Mesendoderm (in vitro differentiated cells): ENCODE results near the gene OR10V1.

Source experiments
- DNase-seq: peaks from one replicate; pipeline ENCODE4 v3.0.0; 2013
- H2AK5ac ChIP-seq: 2 replicates; pipeline ENCODE4 v1.6.1; 2013; ENCODE audit warnings: low read length, inconsistent platforms
- H2BK120ac ChIP-seq: 2 replicates; pipeline ENCODE4 v1.6.1; 2013; ENCODE audit warnings: low read depth, mild to moderate bottlenecking, low read length, moderate library complexity, mixed read lengths
- H2BK15ac ChIP-seq: replicated peaks from 2 replicates; pipeline ENCODE4 v1.6.1; 2013; ENCODE audit warnings: low read depth, mild to moderate bottlenecking, moderate library complexity
- H2BK5ac ChIP-seq: 2 replicates; pipeline ENCODE4 v1.6.1; 2013; ENCODE audit warnings: low read length, inconsistent platforms
- H3K18ac ChIP-seq: 2 replicates; pipeline ENCODE4 v1.6.1; 2013; ENCODE audit warnings: mild to moderate bottlenecking, low read length, mixed read lengths
- H3K23ac ChIP-seq: one replicate; pipeline ENCODE4 v1.6.1; 2013; ENCODE audit warnings: low read length
- H3K27ac ChIP-seq: 2 replicates; pipeline ENCODE4 v1.5.1; 2013; ENCODE audit warnings: low read depth, mild to moderate bottlenecking, inconsistent platforms, low read length, moderate library complexity
- H3K27me3 ChIP-seq: 2 replicates; pipeline ENCODE4 v1.6.1; 2013; ENCODE audit warnings: low read length, control low read depth, mild to moderate bottlenecking, inconsistent platforms; ENCODE audit not compliant: insufficient read depth, poor library complexity
- H3K36me3 ChIP-seq: 2 replicates; pipeline ENCODE4 v1.6.1; 2013; ENCODE audit warnings: low read length, inconsistent platforms; ENCODE audit not compliant: control insufficient read depth, insufficient read depth
- H3K4ac ChIP-seq: one replicate; pipeline ENCODE4 v1.6.1; 2013; ENCODE audit warnings: low read depth, mild to moderate bottlenecking, low read length, moderate library complexity
- H3K4me1 ChIP-seq: 2 replicates; pipeline ENCODE4 v1.6.1; 2013; ENCODE audit warnings: low read depth, low read length, inconsistent platforms; ENCODE audit not compliant: control insufficient read depth
- H3K4me2 ChIP-seq: 2 replicates; pipeline ENCODE4 v1.6.1; 2013; ENCODE audit warnings: low read length
- H3K4me3 ChIP-seq: 2 replicates; pipeline ENCODE4 v1.5.1; 2013; ENCODE audit warnings: mild to moderate bottlenecking, low read length
- H3K56ac ChIP-seq: one replicate; pipeline ENCODE4 v1.6.1; 2013; ENCODE audit warnings: low read length
- H3K79me1 ChIP-seq: 2 replicates; pipeline ENCODE4 v1.6.1; 2013; ENCODE audit warnings: low read length, inconsistent platforms
- H3K79me2 ChIP-seq: 2 replicates; pipeline ENCODE4 v1.6.1; 2013; ENCODE audit warnings: mild to moderate bottlenecking, low read length; ENCODE audit not compliant: control insufficient read depth, insufficient read depth
- H3K9ac ChIP-seq: 2 replicates; pipeline ENCODE4 v1.6.1; 2013; ENCODE audit warnings: low read length, inconsistent platforms
- H4K5ac ChIP-seq: one replicate; pipeline ENCODE4 v1.6.1; 2013; ENCODE audit warnings: low read length
- H4K8ac ChIP-seq: one replicate; pipeline ENCODE4 v1.6.1; 2013; ENCODE audit warnings: low read depth, mild to moderate bottlenecking, control low read depth, low read length, moderate library complexity
- WGBS: extraction: QIAGEN DNeasy Blood & Tissue Kit; methylation state at CpG from one replicate; pipeline ENCODE4 v1.1.7; 2013; ENCODE audit warnings: low lambda C conversion rate, missing lambda C conversion rate; ENCODE audit not compliant: insufficient coverage; ENCODE audit errors: extremely low coverage; 5-methylcytosine and 5-hydroxymethylcytosine counted together

OR10V1 gene

DNA sequence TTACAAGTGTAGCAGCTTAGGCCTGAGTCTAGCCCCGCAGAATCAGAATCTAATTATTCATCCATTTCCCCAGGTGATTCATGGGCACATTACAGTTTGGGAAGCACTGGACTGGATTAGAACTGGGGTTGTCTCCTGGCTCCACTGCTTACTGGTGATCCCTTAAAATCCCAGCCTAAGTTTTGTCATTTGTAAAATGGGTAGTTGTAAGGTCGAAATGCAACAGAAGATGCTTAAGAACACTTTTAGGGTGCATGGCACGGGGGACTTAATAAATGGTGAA, 42.9 kb upstream of the OR10V1 start:
- H3K23ac ChIP-seq: no peak overlapping the region
- no peak overlapping the region for H4K5ac ChIP-seq
- WGBS: no CpG with 5 or more reads among the region's 3 CpGs
- peak overlapping the region; percentile 81 for H3K9ac ChIP-seq
- peak overlapping the region; percentile 78 for H3K4me2 ChIP-seq
- no peak overlapping the region for H3K4me3 ChIP-seq
- H2BK120ac ChIP-seq: no peak overlapping the region
- no peak overlapping the region for H2AK5ac ChIP-seq
- H3K18ac ChIP-seq: no peak overlapping the region
- no peak overlapping the region for H3K4ac ChIP-seq
- peaks cover 46% of the 10 kb centered on the region for H3K79me2 ChIP-seq
- H3K27me3 ChIP-seq: no peaks in the 10 kb centered on the region
- no peak overlapping the region for H4K8ac ChIP-seq
- H3K79me1 ChIP-seq: peaks cover 32% of the 10 kb centered on the region
- H3K56ac ChIP-seq: peak overlapping the region; percentile 18
- H2BK5ac ChIP-seq: no peak overlapping the region
- H3K36me3 ChIP-seq: no peaks in the 10 kb centered on the region
- peaks cover 5% of the 10 kb centered on the region for H3K4me1 ChIP-seq
- H2BK15ac ChIP-seq: no peak overlapping the region
- DNase-seq: no peak
- no peak overlapping the region for H3K27ac ChIP-seq

- Histone ChIP-seq H4K8ac (no peak overlapping the region), H2BK5ac (no peak overlapping the region), H2BK120ac (no peak overlapping the region), H3K23ac (no peak overlapping the region), H3K4me3 (peak overlapping the region; percentile 34), H3K56ac (peak overlapping the region; percentile 81), H2AK5ac (no peak overlapping the region), H3K36me3 (no peaks in the 10 kb centered on the region), H2BK15ac (no peak overlapping the region), H3K4ac (no peak overlapping the region), H4K5ac (no peak overlapping the region), H3K79me2 (peaks cover 41% of the 10 kb centered on the region), H3K4me1 (peaks cover 5% of the 10 kb centered on the region), H3K4me2 (peak overlapping the region; percentile 78), H3K18ac (peak overlapping the region; percentile 44), H3K9ac (peak overlapping the region; percentile 81), H3K27ac (peak overlapping the region; percentile 89), H3K27me3 (no peaks in the 10 kb centered on the region), H3K79me1 (peaks cover 27% of the 10 kb centered on the region)
- DNase-seq: peak; percentile 90
- no CpG with 5 or more reads among the region's 23 CpGs for WGBS
Measured at GRCh38 chr11:59755701-59756557, 42.3 kb upstream of the OR10V1 start.

DNA sequence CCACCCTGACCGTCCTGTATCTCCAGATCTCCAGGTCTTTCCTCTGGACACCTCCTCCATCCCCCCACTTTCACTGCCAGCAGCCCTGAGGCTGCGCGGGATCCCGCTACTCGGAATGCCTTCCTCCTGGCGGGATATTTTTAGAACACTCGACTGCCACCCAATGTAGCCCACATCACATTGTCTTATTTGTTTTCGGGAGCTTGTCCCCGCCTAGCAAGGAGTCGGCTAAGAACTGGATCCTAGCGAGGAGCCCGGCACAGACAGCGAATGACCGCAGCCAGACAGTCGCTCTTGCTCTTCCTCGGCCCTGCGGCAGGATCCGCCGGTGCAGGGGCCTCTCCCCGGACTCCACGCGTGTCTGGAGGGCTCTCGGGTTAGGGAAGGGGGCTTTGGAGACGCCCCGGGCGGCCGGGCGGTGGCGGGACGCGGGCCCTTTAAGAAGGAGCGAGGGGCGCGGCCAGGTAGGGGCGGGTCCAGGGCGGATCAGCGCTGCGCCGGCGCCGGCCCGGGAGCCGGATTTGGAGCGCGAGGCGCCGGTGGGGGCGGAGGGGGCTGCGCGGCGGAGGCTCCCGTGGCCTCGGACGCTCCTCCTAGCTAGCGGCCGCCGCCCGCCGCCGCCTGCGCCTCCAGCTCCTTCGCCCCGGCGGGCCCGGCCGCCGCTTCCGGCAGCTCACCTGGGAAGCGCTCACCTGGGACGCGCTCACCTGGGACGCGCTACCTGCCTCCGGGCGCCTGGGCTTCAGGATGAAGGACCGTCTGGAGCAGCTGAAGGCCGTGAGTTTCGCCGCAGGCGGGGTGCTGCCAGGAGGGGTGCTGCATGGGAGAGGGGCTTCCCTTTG, 41.4 kb upstream of the OR10V1 start, which contains the start of gene STX3:
Gene STX3, plus strand, starts transcription at position 518 of the 842 bp plus-strand sequence. Its CDS starts 230 bp downstream, at position 748.
- H3K4ac ChIP-seq: no peak within 1 kb of the TSS
- WGBS: no CpG with 5 or more reads among the region's 80 CpGs
- H3K4me3 ChIP-seq: peak within 1 kb of the TSS; percentile 61
- peak within 1 kb of the TSS; percentile 96 for H3K4me2 ChIP-seq
- H3K9ac ChIP-seq: peak within 1 kb of the TSS; percentile 81
- no peak within 1 kb of the TSS for H4K8ac ChIP-seq
- peak within 1 kb of the TSS; percentile 44 for H3K18ac ChIP-seq
- H2AK5ac ChIP-seq: no peak within 1 kb of the TSS
- no peak within 1 kb of the TSS for H3K23ac ChIP-seq
- H3K27me3 ChIP-seq: no peaks in the 10 kb centered on the region
- peak within 1 kb of the TSS; percentile 81 for H3K56ac ChIP-seq
- no peak within 1 kb of the TSS for H2BK5ac ChIP-seq
- peak within 1 kb of the TSS; percentile 89 for H3K27ac ChIP-seq
- no peak within 1 kb of the TSS for H4K5ac ChIP-seq
- peaks cover 35% of the 10 kb centered on the region for H3K79me2 ChIP-seq
- no peak within 1 kb of the TSS for H2BK15ac ChIP-seq
- H3K79me1 ChIP-seq: peaks cover 23% of the 10 kb centered on the region
- peak; percentile 90 for DNase-seq
- no peaks in the 10 kb centered on the region for H3K36me3 ChIP-seq
- H3K4me1 ChIP-seq: peaks cover 5% of the 10 kb centered on the region
- no peak within 1 kb of the TSS for H2BK120ac ChIP-seq

DNA sequence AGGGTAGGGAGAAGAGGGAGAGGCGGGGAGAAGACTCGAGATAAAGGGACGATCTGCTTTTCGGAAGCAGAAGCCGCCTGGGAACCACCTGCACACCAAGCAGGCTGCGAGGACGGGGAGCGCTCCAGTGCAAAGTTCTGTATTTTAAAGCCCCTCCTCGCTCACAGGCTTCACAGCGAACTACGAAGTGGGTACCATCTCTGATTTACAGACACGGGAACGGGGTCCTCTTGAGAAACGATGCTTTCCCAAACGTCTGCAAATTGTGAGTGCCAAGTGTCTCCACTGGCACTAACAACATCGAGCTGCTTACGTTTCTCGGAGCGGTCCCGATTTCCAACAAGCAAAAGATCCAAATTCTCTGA, 40.8 kb upstream of the OR10V1 start:
- Histone ChIP-seq H3K4me1 (peaks cover 5% of the 10 kb centered on the region), H3K27me3 (no peaks in the 10 kb centered on the region), H4K5ac (no peak overlapping the region), H3K79me1 (peaks cover 23% of the 10 kb centered on the region), H3K4me3 (peak overlapping the region; percentile 61), H3K23ac (no peak overlapping the region), H3K56ac (peak overlapping the region; percentile 81), H3K4me2 (peak overlapping the region; percentile 96), H3K36me3 (no peaks in the 10 kb centered on the region), H3K18ac (no peak overlapping the region), H2AK5ac (no peak overlapping the region), H3K4ac (no peak overlapping the region), H3K27ac (no peak overlapping the region), H2BK5ac (no peak overlapping the region), H4K8ac (no peak overlapping the region), H3K9ac (peak overlapping the region; percentile 76), H3K79me2 (peaks cover 32% of the 10 kb centered on the region), H2BK120ac (no peak overlapping the region), H2BK15ac (no peak overlapping the region)
- WGBS: no CpG with 5 or more reads among the region's 20 CpGs
- DNase-seq: peak; percentile 41

GRCh38 chr11:59753650-59754493, 40.2 kb upstream of the OR10V1 start:
- peak overlapping the region; percentile 76 for H3K9ac ChIP-seq
- no CpG with 5 or more reads among the region's 47 CpGs for WGBS
- peaks cover 21% of the 10 kb centered on the region for H3K79me1 ChIP-seq
- H2BK120ac ChIP-seq: no peak overlapping the region
- H3K23ac ChIP-seq: no peak overlapping the region
- peak overlapping the region; percentile 96 for H3K4me2 ChIP-seq
- H2AK5ac ChIP-seq: no peak overlapping the region
- H3K27me3 ChIP-seq: no peaks in the 10 kb centered on the region
- H3K18ac ChIP-seq: no peak overlapping the region
- H4K5ac ChIP-seq: no peak overlapping the region
- peak; percentile 82 for DNase-seq
- no peak overlapping the region for H2BK15ac ChIP-seq
- H2BK5ac ChIP-seq: no peak overlapping the region
- no peaks in the 10 kb centered on the region for H3K36me3 ChIP-seq
- peak overlapping the region; percentile 81 for H3K56ac ChIP-seq
- no peak overlapping the region for H3K4ac ChIP-seq
- no peak overlapping the region for H3K27ac ChIP-seq
- peaks cover 28% of the 10 kb centered on the region for H3K79me2 ChIP-seq
- peak overlapping the region; percentile 61 for H3K4me3 ChIP-seq
- H3K4me1 ChIP-seq: peaks cover 5% of the 10 kb centered on the region
- H4K8ac ChIP-seq: no peak overlapping the region
